HS-27A (cell line): ENCODE measurements around the gene JAM2.
A peak's percentile ranks its signal among the peaks of the same experiment; 100 is the strongest.
"Not testable (repeated sequence)": the region's sequence is repeated elsewhere in the genome, so short reads cannot be mapped to it uniquely, and the experiment has no call there.

Source experiments
- DNase-seq: peaks from one replicate; pipeline ENCODE4 v3.0.0-alpha.2; 2012; ENCODE audit warnings: low read depth, missing footprints

The JAM2 gene, protein sequence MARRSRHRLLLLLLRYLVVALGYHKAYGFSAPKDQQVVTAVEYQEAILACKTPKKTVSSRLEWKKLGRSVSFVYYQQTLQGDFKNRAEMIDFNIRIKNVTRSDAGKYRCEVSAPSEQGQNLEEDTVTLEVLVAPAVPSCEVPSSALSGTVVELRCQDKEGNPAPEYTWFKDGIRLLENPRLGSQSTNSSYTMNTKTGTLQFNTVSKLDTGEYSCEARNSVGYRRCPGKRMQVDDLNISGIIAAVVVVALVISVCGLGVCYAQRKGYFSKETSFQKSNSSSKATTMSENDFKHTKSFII

DNA sequence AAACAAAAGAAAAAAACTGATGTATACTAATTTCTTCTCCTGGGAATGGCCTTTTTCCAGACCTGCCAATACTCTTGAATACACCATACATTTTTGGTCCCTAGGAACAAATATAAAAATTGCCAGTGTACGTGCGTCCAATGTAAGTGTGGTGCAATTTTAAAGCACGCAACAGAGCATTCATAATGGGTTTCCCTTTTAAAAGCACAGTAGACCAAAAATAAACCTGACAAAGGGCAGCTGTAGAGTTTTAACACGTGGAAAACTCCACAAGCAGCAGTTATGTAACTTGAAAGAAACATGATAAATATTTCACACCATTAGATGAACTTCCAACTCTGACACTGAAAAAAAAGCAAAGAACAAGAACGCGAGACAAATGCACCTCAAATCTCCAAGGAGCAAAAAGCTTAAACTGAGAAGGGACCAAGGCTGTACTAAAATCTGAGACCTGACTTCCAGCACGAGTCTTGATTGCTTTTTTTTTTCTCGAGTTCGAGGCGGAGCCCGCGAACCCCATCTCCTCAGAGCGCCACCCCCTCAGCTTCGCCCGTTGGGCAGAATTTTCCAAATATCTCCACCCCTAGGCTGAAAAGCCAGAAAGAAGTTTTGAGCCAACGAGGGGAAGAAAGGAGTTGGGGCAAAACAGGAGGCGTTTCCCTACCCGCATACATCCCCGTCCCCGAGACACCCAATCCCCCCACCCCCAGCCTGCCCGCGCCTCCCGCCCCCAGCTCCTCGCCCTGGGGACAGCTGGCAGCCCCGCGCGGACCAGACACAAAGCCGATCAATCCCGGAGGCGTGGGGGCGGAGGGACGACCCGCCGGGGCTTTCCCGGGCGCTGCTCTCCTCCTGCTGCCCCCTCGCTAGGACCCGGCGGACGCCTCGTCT is at the start of gene JAM2:
TSS of gene JAM2 (plus strand) at position 599 of the 891 bp plus-strand sequence. CDS start 564 bp downstream, outside the sequence.
- peak; percentile 60 for DNase-seq

DNA sequence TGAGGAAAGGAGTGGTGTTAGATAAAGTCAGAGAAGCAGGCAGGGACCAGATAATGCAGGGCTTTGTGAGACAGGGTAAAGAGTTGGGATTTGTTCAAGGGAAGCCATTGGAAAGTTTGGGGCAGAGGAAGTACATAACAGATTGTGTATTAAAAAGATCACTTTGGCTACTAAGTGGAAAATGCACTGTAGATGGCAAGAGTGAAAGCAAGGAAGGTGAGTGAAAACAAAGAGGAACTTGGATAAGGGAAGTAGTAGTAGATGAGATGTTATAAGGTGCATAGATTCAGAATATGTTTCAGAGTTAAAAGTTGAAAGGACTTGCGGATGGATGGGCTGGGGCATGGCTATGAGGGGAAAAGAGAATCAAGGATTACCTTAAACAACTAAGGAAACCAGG is 49.2 kb upstream of the JAM2 start:
- no peak for DNase-seq

DNA sequence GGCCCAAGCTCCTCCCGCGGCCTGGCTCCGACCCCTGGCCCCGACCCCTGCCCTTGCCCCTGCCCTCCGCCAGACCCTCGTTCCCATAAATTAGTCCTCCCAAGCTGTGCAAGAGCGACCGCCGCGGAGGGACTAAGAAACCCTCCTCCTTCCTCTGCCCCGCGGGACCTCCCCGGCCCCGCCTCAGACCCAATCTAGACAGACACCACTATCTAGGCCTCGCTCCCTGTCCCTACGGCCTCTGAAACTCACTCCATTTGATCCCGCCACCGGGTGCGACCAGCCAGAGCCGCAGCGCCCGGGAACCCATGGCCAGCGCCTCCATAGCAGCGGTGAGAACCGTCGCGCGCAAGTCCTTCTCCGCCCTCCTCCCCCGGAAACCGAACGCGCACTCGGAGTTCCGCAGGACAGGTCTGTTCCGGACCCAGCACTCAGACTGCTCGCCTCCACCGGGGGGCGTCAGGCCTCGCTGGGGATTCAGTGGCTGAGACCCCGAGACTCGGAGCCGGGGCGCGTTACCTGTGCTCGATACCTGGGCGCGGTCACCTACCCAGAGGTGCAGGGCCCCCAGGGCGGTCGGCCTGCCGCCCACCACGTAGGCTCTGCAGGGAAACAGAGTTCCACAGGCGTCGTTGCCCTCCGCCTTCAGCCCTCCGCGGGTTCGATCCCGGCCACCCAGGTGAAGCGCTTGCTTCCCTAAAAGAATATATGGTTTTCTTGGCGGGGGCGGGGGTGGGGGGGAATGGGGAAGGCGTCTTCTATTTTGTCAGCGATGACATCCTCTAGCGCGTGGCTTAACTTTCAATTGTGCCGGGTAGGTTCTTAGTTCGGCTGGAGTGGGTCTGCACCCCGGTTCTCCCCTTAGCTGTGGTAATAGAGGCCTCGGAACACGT is 31.7 kb upstream of the JAM2 start, which contains the start of gene MRPL39:
TSS of gene MRPL39 (minus strand) at position 331 of the 893 bp plus-strand sequence. CDS start at position 325, 6 bp downstream.
- peak; percentile 70 for DNase-seq

DNA sequence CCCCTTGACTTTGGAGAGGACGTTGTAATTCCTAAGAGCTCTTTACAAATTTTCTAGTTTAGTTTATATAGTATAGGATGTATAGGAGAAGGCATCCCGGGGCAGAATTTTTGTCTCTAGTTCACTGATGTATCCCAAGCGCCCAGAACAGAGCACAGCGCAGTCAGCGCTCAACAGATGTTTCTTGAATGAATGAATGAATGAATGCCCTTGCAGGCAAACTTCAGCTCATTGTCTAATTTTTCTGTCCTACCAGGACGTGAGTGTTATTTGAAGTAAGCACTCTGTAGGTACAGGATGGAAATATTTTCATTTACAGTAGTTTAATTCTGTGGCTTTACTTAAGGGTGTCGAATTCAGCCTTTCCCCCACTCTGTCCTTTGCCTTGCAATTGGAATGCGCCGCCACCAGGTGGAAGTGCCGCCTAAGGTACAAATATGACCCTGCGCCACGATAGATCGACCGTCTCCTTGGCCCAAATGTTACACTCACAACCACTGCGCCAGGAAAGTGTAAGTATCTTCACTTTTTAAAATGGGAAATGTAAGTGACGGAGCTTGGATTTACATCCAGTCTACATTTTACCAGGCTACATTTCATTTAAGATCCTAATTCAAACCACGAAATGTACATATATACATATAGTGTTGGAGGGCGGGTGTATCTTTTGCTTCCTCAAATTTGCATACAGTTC is 30.9 kb upstream of the JAM2 start:
- DNase-seq: peak; percentile 74

DNA sequence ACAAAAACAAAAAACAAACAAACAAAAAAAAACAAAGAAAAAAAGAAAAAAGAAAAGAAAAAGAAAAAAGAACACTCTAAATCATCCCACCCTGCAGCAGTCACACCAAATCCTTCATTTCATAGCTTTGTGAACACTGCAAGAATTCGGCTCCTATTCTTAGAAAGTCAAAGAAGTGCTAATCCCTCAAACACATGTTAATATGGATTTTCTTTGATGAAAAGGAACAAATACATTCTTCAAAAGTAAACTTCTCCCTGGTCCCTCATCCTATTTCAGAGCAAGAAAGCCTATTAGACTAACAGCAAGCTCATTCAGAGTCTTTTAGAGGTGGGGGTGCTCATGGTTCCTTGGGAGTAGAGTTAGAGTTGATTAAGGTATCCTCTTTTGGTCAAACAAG is 24.6 kb upstream of the JAM2 start:
- no peak for DNase-seq

DNA sequence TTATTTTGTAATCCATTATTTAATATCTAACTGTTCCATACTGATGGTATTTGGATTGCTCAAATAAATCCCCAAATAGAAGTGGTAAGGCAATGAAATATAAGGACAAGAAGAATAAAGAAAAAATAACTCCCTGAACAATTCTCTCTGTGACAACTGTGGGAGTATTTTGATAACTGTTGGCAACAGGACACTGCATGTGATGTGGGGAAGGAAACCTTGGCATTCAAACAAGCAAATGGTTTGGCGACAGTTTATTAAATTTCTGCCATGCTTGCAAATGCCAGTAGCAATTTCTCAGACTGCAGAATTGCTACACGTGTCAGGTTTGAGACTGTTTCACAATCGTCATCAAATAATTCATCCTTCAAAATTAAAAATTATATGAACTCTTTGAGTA is 23.2 kb upstream of the JAM2 start:
- DNase-seq: no peak

DNA sequence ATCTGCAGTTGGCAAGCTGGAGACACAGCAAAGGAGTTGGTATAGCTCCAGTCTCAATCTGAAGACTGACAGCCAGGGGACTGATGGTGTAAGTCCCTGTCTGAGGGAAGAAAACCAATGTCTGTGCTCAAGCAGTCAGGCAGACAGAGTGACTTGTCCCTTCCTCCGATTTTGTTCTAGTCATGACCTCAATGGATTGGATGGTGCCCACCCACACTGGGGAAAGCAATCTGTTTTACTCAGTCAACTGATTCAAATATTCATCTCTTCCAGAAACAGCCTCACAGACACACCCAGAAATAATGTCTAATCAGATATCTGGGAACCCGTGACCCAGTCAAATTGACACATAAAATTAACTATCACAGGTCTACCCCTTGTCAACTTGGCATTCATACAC is 19.9 kb upstream of the JAM2 start:
- no peak for DNase-seq

DNA sequence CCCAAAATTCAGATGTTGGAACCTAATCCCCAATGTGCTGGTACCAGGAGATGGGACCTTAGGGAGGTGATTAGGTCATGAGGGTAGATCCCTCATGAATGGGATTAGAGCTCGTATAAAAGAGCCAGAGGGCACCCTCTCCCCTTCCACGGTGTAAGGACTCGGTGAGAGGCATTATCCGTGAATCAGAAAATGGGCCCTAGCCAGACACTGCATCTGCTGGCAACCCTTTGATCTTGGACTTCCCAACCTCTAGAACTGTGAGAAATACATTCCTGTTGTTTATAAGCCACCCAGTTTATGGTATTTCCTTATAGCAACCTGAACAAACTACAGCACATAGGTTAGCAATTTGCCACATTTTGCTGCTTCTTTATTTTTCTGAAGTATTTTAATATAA is 14.5 kb upstream of the JAM2 start:
- no peak for DNase-seq

DNA sequence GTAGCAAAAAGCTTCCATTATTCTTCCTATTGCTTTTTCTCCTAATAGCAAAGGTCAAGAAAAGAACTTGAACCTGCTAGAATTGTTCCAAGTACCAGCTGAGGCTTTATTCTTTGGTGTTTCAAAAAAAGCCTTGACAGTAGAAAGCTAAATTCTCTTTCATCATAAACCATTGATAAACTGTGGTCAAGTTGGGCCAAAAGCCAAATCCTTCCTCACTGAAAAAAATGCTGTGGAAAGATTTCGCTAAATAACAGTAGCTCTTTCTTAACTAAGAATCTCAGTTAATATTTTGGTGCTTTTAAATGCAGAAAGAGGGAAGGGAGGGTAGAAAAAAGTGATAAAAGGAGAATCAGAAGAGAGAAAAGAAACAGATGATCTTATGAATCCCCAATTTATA is 14.0 kb upstream of the JAM2 start:
- no peak for DNase-seq

DNA sequence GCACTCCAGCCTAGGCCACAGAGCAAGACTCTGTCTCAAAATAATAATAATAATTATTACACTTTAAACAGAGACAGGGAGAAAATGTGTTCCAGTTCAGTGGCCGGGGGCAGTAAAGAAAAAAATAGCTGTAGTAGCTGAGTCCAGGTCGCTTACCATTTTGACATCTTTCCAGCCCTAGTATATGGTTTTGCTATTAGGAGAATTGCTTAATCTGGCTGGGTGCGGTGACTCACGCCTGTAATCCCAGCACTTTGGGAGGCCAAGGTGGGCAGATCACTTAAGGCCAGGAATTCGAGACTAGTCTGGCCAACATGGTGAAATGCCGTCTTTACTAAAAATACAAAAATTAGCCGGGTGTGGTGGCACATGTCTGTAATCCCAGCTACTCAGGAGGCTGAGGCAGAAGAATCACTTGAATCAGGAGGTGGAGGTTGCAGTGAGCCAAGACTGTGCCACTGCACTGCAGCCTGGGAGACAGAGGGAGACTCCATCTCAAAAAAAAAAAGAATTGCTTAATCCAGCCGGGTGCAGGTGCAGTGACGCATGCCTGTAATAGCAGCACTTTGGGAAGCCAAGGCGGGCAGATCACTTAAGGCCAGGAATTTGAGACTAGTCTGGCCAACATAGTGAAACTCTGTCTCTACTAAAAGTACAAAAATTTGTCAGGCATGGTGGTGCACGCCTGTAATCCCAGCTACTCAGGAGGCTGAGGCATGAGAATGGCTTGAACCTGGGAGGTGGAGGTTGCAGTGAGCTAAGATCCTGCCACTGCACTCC is 13.1 kb upstream of the JAM2 start:
- DNase-seq: not testable (repeated sequence)

DNA sequence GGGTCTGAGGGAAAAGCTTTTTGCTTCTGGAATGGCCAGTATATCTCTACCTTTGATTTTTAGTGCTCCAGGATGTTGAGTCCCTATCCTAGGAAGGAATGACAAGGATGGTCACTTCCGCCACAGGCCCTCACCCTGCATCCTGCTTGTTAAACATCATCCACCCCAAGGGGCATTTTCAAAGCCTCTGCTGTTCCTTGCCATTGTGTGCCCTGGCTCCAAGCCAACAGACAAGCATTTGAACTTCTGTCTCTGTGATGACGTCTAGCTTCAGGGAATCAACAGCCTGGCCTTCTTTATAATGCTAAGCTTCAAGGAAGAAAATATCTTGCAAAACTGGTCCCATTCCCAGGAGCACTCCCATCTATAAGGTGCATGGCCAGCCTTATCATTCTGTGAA is 12.3 kb upstream of the JAM2 start:
- no peak for DNase-seq

DNA sequence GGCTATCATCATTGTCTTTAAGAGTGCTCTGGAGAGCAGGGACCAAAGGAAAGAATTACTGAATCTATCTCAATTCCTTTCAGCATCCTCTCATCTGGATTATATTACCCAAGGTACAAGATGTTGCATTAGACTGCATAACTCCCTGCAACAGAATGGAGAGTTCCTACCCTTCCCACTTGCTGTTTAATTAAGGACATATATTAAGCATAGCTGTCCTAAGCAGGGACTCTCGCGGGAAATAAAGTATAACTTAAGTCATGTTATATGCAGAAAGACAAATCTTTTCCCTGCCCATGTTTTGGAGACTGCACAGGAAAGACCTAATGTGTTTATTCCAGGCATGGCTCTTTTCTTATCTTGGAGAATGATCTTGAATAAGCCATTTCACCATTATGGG is 6.8 kb upstream of the JAM2 start:
- DNase-seq: no peak

DNA sequence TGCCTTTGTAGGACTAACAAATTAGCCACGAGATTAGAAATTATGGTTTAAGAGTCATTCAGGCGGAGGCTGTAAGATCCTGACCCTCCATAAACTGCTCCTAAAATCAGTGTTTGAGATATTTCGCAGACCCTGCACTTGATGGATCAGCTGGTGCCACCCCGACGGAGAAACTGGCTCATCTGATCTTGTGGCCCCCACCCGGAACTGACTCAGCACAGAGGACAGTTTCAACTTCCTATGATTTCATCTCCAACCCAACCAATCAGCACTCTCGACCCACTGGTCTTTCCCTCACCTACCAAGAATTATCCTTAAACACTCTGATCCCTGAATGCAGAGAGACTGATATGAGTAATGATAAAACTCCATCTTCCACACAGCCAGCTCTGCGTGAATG is 3.7 kb upstream of the JAM2 start:
- DNase-seq: no peak

DNA sequence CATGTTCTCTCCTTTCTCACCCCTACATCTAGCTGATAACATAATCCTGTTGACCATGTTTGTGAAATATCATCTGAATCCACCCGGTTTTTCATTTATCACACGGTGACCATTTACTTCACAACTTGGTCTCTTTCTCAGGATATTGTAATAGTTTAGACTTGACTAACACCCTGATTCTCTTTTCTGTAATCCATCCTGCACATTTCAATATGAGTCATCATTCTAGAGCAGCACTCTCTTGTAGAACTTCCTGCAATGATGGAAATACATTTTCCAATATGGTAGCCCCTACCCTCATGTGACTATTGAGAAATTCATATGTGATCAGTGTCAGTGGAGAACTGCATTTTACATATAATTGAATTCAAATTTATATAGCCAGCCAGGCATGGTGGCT is 2.3 kb upstream of the JAM2 start:
- DNase-seq: peak; percentile 31

DNA sequence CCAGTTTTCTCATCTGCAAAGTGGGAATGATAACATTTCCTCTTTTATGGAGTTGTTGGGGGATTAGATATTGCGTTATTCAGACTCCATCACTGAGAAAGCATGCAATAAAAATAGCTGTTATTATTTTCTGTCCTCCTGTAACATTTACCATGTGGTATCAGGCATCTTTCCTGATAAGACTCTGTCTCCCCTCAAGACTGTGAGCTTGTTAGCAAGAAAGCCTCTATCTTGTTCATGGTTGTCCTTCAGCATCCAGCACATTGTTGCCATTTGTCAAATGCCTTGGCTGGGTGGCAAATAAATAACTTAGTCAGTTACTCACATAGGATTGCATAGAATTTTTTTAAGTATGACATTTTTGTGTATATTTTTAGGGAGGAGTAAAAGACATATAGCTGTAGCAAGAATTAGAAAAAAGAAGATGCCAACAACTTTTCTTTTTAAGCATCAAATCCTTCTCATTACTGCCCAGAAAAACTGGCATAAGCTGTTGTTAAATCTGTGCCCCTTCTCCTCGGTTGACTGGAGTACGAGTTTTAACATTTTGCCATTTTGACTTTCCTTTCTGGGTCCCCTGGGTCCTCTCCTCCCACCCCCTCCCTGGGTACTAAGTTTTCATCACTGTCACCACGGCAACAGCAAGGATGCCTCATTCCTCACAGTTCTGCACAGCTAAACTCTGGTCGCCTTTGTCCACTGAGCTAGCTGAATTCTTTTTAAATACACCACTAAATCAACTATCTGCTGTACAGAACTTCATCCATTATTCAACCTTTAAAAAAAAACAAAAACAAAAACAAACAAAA is 1.0 kb upstream of the JAM2 start:
- peak; percentile 20 for DNase-seq

DNA sequence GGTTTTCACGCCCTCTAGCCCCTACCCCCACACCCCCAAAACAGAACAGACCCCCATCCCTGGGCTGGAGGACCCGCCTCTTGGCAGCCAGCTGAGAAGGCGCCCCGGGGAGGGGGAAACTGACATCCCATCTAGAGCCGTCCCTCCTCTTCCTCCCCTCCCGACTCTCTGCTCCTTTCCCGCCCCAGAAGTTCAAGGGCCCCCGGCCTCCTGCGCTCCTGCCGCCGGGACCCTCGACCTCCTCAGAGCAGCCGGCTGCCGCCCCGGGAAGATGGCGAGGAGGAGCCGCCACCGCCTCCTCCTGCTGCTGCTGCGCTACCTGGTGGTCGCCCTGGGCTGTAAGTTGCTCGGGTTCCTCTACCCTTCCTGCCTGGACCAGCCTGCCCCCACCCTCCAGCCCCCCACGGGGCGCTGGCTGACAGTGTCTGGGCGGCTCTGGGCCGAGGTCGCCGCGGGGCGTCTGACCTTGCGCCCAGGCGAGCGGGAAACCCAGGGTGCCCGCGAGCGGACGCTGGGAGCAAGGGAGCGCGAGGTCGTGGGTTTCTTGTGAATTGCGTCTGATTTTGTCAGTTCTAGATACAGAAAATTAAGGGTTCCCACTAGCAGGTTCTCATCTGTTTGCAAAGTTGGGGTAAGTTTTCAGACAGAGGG is 618 bp downstream of the JAM2 start:
- DNase-seq: peak; percentile 20

DNA sequence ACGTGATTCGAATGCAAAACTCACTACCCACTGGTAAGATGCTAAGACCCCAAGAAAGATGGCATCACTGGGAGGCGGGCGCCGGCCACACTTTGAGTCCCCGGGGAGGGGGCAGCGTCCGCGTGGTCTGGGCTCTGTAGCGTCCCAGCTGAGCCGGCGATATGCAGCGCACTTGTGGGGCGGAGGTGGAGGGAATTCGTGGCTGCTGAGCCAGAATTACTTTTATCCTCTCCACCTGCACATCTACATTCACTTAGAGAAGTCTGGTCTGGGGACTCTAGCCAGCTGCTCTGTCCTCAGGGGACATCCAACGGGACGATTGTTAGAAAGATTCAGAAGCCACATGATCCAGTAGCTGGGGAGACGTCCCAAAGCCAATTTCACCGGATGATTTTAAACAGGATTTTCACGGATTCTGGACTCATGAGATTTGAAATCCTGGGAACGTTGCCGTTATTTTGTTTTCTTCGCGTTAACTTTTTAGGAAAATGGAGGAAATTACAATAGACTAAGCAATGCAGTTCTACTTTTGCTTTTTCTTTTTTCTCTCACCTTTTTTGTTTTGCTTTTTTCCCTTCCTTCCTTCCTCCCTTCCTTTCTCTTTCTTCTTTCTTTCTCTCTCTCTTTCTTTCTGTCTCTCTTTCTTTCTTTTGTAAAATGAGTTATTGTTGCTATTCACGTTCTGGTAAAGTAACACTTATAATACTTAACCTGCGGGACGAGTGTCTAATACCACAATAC is 1.3 kb downstream of the JAM2 start:
- DNase-seq: no peak

DNA sequence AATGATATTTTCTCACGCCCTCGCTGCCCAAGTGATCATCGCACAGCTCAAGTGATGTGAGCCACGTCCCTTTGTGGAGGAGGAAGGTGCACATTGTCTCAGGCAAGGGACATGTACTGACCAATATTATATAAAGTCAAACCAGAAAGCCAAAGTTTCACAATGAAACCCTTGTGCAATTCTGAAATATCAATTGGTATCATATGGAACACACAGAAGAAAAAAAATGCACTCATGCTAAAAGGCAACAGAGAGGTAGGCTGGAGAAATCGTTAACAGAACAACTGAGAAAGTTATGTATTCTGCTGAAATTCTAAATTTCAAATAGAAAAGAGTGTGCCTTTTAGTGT is 1.9 kb downstream of the JAM2 start:
- no peak for DNase-seq

DNA sequence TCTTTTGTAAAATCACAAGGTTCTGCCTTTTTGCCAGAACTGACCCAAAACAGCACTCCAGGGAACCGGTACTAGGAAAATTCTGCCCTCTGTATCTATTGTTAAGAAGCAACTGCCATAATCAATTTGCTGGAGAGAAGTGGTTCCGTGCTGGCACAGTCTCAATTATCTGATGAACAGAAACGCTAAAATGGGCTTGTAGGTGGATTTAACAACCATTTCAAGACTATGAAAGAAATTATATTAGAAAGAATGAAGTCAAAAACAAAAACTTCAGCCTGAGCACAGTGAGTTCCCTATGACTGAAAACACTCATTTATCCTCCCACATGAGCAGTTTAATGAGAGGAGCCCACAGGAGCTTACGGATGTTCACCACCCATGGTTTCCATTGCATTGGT is 4.4 kb downstream of the JAM2 start:
- DNase-seq: no peak
